OCI-LY7 (cell line): ENCODE data around the gene PSMC2. TPM values are rescaled to one million over a fixed set of nuclear protein-coding genes. Genes with fewer than 3 reads are reported as not detected.
"Not testable (repeated sequence)": the region's sequence is repeated elsewhere in the genome, so short reads cannot be mapped to it uniquely, and the experiment has no call there.

Experiments
- BruUV-seq: library from RNA; stranded (reverse); fragments of 400-500 nt; replicated peaks from 2 replicates; lab custom pipeline; 2021; lab: Mats Ljungman, UMichigan
- CTCF ChIA-PET: fragments of 300-600 bp; sonication (Branson Sonifier 250); formaldehyde crosslinking; loops from one replicate; lab custom pipeline; 2022; ENCODE audit warnings: antibody characterized with exemption; ENCODE audit not compliant: unreplicated experiment; lab: Charles Lee
- POLR2A ChIA-PET: fragments of 300-600 bp; sonication (Branson Sonifier 250); formaldehyde crosslinking; loops from one replicate; lab custom pipeline; 2022; ENCODE audit warnings: antibody characterized with exemption; lab: Charles Lee
- DNase-seq: peaks from one replicate; pipeline ENCODE4 v3.0.0-alpha.2; 2015; ENCODE audit warnings: low spot score
- H2AFZ ChIP-seq: fragments of 200-600 bp; sonication (generic), shearing (Covaris generic); 2 replicates; pipeline ENCODE4 v1.6.1; 2014; ENCODE audit warnings: mild to moderate bottlenecking, antibody characterized with exemption, low read length, moderate library complexity
- H3K27ac ChIP-seq: fragments of 200-600 bp; sonication (generic); 2 replicates; pipeline ENCODE4 v1.5.1; 2014; ENCODE audit warnings: mixed run types, low read depth, mild to moderate bottlenecking, moderate library complexity, low read length, inconsistent platforms; ENCODE audit not compliant: poor library complexity, severe bottlenecking
- H3K36me3 ChIP-seq: fragments of 200-600 bp; sonication (generic); 2 replicates; pipeline ENCODE4 v1.6.1; 2014; ENCODE audit warnings: mild to moderate bottlenecking, antibody characterized with exemption, low read length, moderate library complexity, mixed read lengths; ENCODE audit not compliant: insufficient read depth
- H3K4me1 ChIP-seq: fragments of 200-600 bp; sonication (generic); 2 replicates; pipeline ENCODE4 v1.5.1; 2014; ENCODE audit warnings: mild to moderate bottlenecking, low read length; ENCODE audit not compliant: insufficient read depth, poor library complexity, severe bottlenecking
- H3K4me2 ChIP-seq: fragments of 200-600 bp; sonication (generic); 2 replicates; pipeline ENCODE4 v1.6.1; 2014; ENCODE audit warnings: mild to moderate bottlenecking, low read length
- H3K4me3 ChIP-seq: fragments of 200-600 bp; sonication (generic); 2 replicates; pipeline ENCODE4 v1.5.1; 2014; ENCODE audit warnings: mild to moderate bottlenecking, low read depth, low read length; ENCODE audit not compliant: poor library complexity, severe bottlenecking
- H3K79me2 ChIP-seq: fragments of 200-600 bp; sonication (generic); 2 replicates; pipeline ENCODE4 v1.6.1; 2016; ENCODE audit warnings: low read depth, mild to moderate bottlenecking, low read length, moderate library complexity, mixed read lengths; ENCODE audit not compliant: insufficient read depth
- H3K9me2 ChIP-seq: fragments of 200-600 bp; sonication (generic); 2 replicates; pipeline ENCODE4 v1.6.1; 2016; ENCODE audit warnings: mild to moderate bottlenecking, low read length, mixed read lengths; ENCODE audit not compliant: insufficient read depth
- H3K9me3 ChIP-seq: fragments of 200-600 bp; sonication (generic); 2 replicates; pipeline ENCODE4 v1.6.1; 2014; ENCODE audit warnings: mild to moderate bottlenecking, mixed run types, low read length, mixed read lengths
- H4K20me1 ChIP-seq: fragments of 200-600 bp; sonication (generic); 2 replicates; pipeline ENCODE4 v1.6.1; 2014; ENCODE audit warnings: mild to moderate bottlenecking, antibody characterized with exemption, low read length, moderate library complexity, mixed read lengths; ENCODE audit not compliant: insufficient read depth
- CTCF ChIP-seq: fragments of 200-600 bp; sonication (generic); conservative IDR thresholded peaks from 2 replicates; pipeline ENCODE4 v1.5.1; 2014; ENCODE audit warnings: mild to moderate bottlenecking, antibody characterized with exemption, low read length, moderate library complexity, mixed read lengths
- EZH2phosphoT487 ChIP-seq: fragments of 200-600 bp; sonication (generic); IDR thresholded peaks from 2 replicates; pipeline ENCODE4 v1.6.1; 2018; ENCODE audit warnings: low read depth, borderline replicate concordance, mild to moderate bottlenecking, mixed run types, antibody characterized with exemption, low read length, moderate library complexity, mixed read lengths
- intact Hi-C: fragments of 100-400 bp; cut with micrococcal nuclease; formaldehyde crosslinking; loops from one replicate; pipeline ENCODE4 v1.10.0; 2022; ENCODE audit not compliant: unreplicated experiment
- total RNA-seq, 2 experiments: library from RNA; depleted of rRNA in 1 of 2; stranded (reverse); fragments of >200 nt in 1 of 2; shearing (Covaris generic) in 1 of 2; gene quantifications; 2 replicates each; pipeline ENCODE4 v1.2.3, GENCODE V29; 2014 to 2022

PSMC2 gene
- total RNA-seq, 2 experiments from 2014 or later = 77.7 to 129 TPM

- POLR2A ChIA-PET = interaction anchor here (0.5 to 1.0 kb wide), 3 partner anchors 10 to 648 kb away, joined by 3 to 4 read pairs (median 3); no protein-coding TSS in a partner anchor
- H3K9me2 ChIP-seq, DNase-seq, H3K4me1 ChIP-seq, intact Hi-C loops, H3K79me2 ChIP-seq, H3K27ac ChIP-seq, H3K36me3 ChIP-seq, H3K4me3 ChIP-seq, H4K20me1 ChIP-seq, BruUV-seq, H3K9me3 ChIP-seq: not testable (repeated sequence)
- Histone ChIP-seq H3K4me2 (0 out of 2 replicates have a peak overlapping the region, but pooled peaks have one; percentile 22), H2AFZ (peak overlapping the region; percentile 30; the same call in 1 of the 2 replicates)
- CTCF ChIA-PET = interaction anchor here (0.6 kb wide), 1 partner anchor 248 kb away, joined by 3 read pairs; no protein-coding TSS in a partner anchor
These were observed 58.6 kb downstream of the PSMC2 start for GRCh38 chr7:103405789-103406613.

GRCh38 chr7:103412151-103412550 lies 64.7 kb downstream of the PSMC2 start:
- no peaks in the 10 kb centered on the region for H3K79me2 ChIP-seq
- no peaks in the 10 kb centered on the region for H3K9me3 ChIP-seq
- H4K20me1 ChIP-seq = no peaks in the 10 kb centered on the region
- no peak overlapping the region for H3K4me2 ChIP-seq
- no peak overlapping the region for H2AFZ ChIP-seq
- no peaks in the 10 kb centered on the region for H3K4me1 ChIP-seq
- H3K27ac ChIP-seq = no peak overlapping the region
- H3K9me2 ChIP-seq = no peaks in the 10 kb centered on the region
- ChIA-PET POLR2A (interaction anchor here (0.7 kb wide), 1 partner anchor 16 kb away, joined by 3 read pairs; no protein-coding TSS in a partner anchor), CTCF (no interaction called here)
- intact Hi-C loops = no loop called here
- TF ChIP-seq EZH2phosphoT487 (no peak), CTCF (no peak)
- no peak overlapping the region for H3K4me3 ChIP-seq
- no TSS peak for BruUV-seq
- DNase-seq = no peak
- H3K36me3 ChIP-seq = no peaks in the 10 kb centered on the region

GRCh38 chr7:103413407-103413806 lies 66.0 kb downstream of the PSMC2 start:
- Histone ChIP-seq H3K9me2 (no peaks in the 10 kb centered on the region), H3K27ac (no peak overlapping the region), H3K4me2 (no peak overlapping the region), H3K9me3 (no peaks in the 10 kb centered on the region), H2AFZ (no peak overlapping the region), H3K79me2 (no peaks in the 10 kb centered on the region), H3K4me3 (no peak overlapping the region), H3K4me1 (no peaks in the 10 kb centered on the region), H3K36me3 (no peaks in the 10 kb centered on the region), H4K20me1 (no peaks in the 10 kb centered on the region)
- no peak for TF ChIP-seq CTCF
- ChIA-PET CTCF (no interaction called here), POLR2A (interaction anchor here (0.6 kb wide), 1 partner anchor 60 kb away, joined by 3 read pairs; no protein-coding TSS in a partner anchor)
- DNase-seq = no peak
- intact Hi-C loops = no loop called here
- no TSS peak for BruUV-seq
